ENCODE measurements around the gene PLEKHG1. TPM values are rescaled to one million over a fixed set of nuclear protein-coding genes. Genes with fewer than 3 reads are reported as not detected.

Gene PLEKHG1
- total RNA-seq, 1 donor from 2014 or later = 13.6 TPM

- no peaks in the 10 kb centered on the region for H3K36me3 ChIP-seq (ENCODE audit: control insufficient read depth in 3 of 3, insufficient read depth in 3 of 3, low read length in 3 of 3)
- no peaks in the 10 kb centered on the region for H3K4me1 ChIP-seq (ENCODE audit: control insufficient read depth in 3 of 3, insufficient read depth in 3 of 3, low read length in 3 of 3)
- no peaks in the 10 kb centered on the region for H3K9me3 ChIP-seq (ENCODE audit: control insufficient read depth in 3 of 3, low read length in 3 of 3)
- no peaks in the 10 kb centered on the region for H3K27me3 ChIP-seq (ENCODE audit: control insufficient read depth in 3 of 3, insufficient read depth in 3 of 3, low read length in 3 of 3)
- no peak overlapping the region for H3K9ac ChIP-seq (ENCODE audit: low read depth in 1 of 3, low read length in 3 of 3)
- H3K27ac ChIP-seq (ENCODE audit: low read depth, low read length) = no peak overlapping the region
- H3K4me3 ChIP-seq (ENCODE audit: low read length in 3 of 3) = no peak overlapping the region
These were observed 34.7 kb downstream of the PLEKHG1 start for GRCh38 chr6:150634176-150634963.

GRCh38 chr6:150634964-150635292 lies 35.2 kb downstream of the PLEKHG1 start:
- no peak overlapping the region for H3K4me3 ChIP-seq (ENCODE audit: low read length in 3 of 3)
- no peak overlapping the region for H3K9ac ChIP-seq (ENCODE audit: low read depth in 1 of 3, low read length in 3 of 3)
- no peaks in the 10 kb centered on the region for H3K9me3 ChIP-seq (ENCODE audit: control insufficient read depth in 3 of 3, low read length in 3 of 3)
- no peak overlapping the region for H3K27ac ChIP-seq (ENCODE audit: low read depth, low read length)
- no peaks in the 10 kb centered on the region for H3K4me1 ChIP-seq (ENCODE audit: control insufficient read depth in 3 of 3, insufficient read depth in 3 of 3, low read length in 3 of 3)
- no peaks in the 10 kb centered on the region for H3K27me3 ChIP-seq (ENCODE audit: control insufficient read depth in 3 of 3, insufficient read depth in 3 of 3, low read length in 3 of 3)
- H3K36me3 ChIP-seq (ENCODE audit: control insufficient read depth in 3 of 3, insufficient read depth in 3 of 3, low read length in 3 of 3) = no peaks in the 10 kb centered on the region

DNA sequence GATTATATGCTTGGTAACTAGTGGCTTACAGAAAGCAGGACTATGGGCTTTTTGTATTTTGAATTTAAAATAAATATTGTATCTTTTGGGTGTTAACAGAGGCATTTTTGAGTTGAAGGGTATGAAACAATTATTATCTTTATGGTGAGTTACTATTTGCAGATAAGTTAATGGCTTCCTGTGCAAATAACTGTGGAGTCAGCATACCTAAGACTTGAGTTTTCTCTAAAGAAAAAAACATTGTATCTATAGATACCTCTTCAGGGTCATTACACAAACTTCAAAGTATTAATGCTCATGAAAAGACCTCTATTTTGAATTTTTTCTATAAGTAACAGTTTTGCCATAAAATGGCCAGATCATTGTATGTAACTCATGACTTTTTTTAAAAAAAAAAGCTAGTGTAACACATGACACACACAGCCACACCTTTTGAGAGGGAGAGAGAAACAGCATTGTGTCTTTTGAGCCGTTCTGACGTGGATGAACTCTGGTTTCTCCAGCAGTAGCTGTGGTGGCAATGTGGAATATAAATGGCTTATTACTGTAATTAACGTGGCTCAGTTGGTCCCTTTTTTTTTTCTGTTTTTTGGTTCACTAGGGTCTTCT lies 36.3 kb downstream of the PLEKHG1 start:
- no peaks in the 10 kb centered on the region for H3K36me3 ChIP-seq (ENCODE audit: control insufficient read depth in 3 of 3, insufficient read depth in 3 of 3, low read length in 3 of 3)
- no peak overlapping the region for H3K9ac ChIP-seq (ENCODE audit: low read depth in 1 of 3, low read length in 3 of 3)
- no peaks in the 10 kb centered on the region for H3K4me1 ChIP-seq (ENCODE audit: control insufficient read depth in 3 of 3, insufficient read depth in 3 of 3, low read length in 3 of 3)
- H3K9me3 ChIP-seq (ENCODE audit: control insufficient read depth in 3 of 3, low read length in 3 of 3) = no peaks in the 10 kb centered on the region
- no peak overlapping the region for H3K4me3 ChIP-seq (ENCODE audit: low read length in 3 of 3)
- H3K27me3 ChIP-seq (ENCODE audit: control insufficient read depth in 3 of 3, insufficient read depth in 3 of 3, low read length in 3 of 3) = no peaks in the 10 kb centered on the region
- no peak overlapping the region for H3K27ac ChIP-seq (ENCODE audit: low read depth, low read length)

DNA sequence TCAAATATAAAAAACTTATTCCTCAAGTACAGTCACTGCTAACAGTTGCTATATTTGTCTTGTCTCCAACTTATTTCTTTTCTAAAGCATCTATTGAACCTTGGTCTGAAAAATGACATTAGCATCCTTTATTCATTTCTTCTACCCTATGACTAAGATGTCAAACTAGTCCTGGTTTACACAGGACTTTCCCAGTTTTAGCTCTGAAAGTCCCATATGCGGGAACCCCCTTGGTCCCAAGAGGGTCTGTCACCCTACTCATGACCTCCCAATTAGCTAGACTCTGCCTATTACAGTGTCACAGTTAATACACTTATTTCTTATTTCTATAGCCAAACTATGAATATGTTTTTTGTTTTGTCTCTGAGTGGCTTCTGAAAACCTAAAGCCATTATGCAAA lies 37.1 kb downstream of the PLEKHG1 start:
- H3K9me3 ChIP-seq (ENCODE audit: control insufficient read depth in 3 of 3, low read length in 3 of 3) = no peaks in the 10 kb centered on the region
- H3K27me3 ChIP-seq (ENCODE audit: control insufficient read depth in 3 of 3, insufficient read depth in 3 of 3, low read length in 3 of 3) = no peaks in the 10 kb centered on the region
- H3K36me3 ChIP-seq (ENCODE audit: control insufficient read depth in 3 of 3, insufficient read depth in 3 of 3, low read length in 3 of 3) = no peaks in the 10 kb centered on the region
- no peak overlapping the region for H3K4me3 ChIP-seq (ENCODE audit: low read length in 3 of 3)
- H3K9ac ChIP-seq (ENCODE audit: low read depth in 1 of 3, low read length in 3 of 3) = no peak overlapping the region
- H3K27ac ChIP-seq (ENCODE audit: low read depth, low read length) = no peak overlapping the region
- no peaks in the 10 kb centered on the region for H3K4me1 ChIP-seq (ENCODE audit: control insufficient read depth in 3 of 3, insufficient read depth in 3 of 3, low read length in 3 of 3)

GRCh38 chr6:150637266-150637665 lies 37.6 kb downstream of the PLEKHG1 start:
- Histone ChIP-seq H3K4me1 (ENCODE audit: control insufficient read depth in 3 of 3, insufficient read depth in 3 of 3, low read length in 3 of 3) (no peaks in the 10 kb centered on the region), H3K27me3 (ENCODE audit: control insufficient read depth in 3 of 3, insufficient read depth in 3 of 3, low read length in 3 of 3) (no peaks in the 10 kb centered on the region), H3K9me3 (ENCODE audit: control insufficient read depth in 3 of 3, low read length in 3 of 3) (no peaks in the 10 kb centered on the region), H3K36me3 (ENCODE audit: control insufficient read depth in 3 of 3, insufficient read depth in 3 of 3, low read length in 3 of 3) (no peaks in the 10 kb centered on the region), H3K27ac (ENCODE audit: low read depth, low read length) (no peak overlapping the region), H3K9ac (ENCODE audit: low read depth in 1 of 3, low read length in 3 of 3) (no peak overlapping the region), H3K4me3 (ENCODE audit: low read length in 3 of 3) (no peak overlapping the region)

DNA sequence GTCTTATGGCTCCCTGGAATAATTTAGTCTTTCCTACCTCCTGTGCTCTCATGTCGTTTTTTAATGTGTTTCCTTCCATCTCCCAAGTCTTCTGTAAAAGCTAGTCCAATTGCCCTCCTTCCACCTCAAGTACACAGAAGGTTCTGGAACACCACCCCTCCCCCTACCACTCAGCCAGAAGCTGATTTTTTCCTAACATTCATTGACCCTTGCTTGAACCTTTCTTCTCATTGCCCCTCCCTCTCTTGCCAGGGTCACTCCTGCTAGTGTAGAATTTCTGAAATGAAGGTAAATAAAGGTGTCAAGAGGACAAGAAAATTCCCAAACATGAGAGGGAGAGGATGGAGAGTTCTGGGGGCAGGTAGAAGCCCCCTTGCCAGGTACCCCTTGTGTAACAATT lies 38.6 kb downstream of the PLEKHG1 start:
- no peaks in the 10 kb centered on the region for H3K27me3 ChIP-seq (ENCODE audit: control insufficient read depth in 3 of 3, insufficient read depth in 3 of 3, low read length in 3 of 3)
- no peak overlapping the region for H3K4me3 ChIP-seq (ENCODE audit: low read length in 3 of 3)
- no peaks in the 10 kb centered on the region for H3K36me3 ChIP-seq (ENCODE audit: control insufficient read depth in 3 of 3, insufficient read depth in 3 of 3, low read length in 3 of 3)
- H3K9ac ChIP-seq (ENCODE audit: low read depth in 1 of 3, low read length in 3 of 3) = no peak overlapping the region
- H3K27ac ChIP-seq (ENCODE audit: low read depth, low read length) = no peak overlapping the region
- H3K4me1 ChIP-seq (ENCODE audit: control insufficient read depth in 3 of 3, insufficient read depth in 3 of 3, low read length in 3 of 3) = no peaks in the 10 kb centered on the region
- no peaks in the 10 kb centered on the region for H3K9me3 ChIP-seq (ENCODE audit: control insufficient read depth in 3 of 3, low read length in 3 of 3)

DNA sequence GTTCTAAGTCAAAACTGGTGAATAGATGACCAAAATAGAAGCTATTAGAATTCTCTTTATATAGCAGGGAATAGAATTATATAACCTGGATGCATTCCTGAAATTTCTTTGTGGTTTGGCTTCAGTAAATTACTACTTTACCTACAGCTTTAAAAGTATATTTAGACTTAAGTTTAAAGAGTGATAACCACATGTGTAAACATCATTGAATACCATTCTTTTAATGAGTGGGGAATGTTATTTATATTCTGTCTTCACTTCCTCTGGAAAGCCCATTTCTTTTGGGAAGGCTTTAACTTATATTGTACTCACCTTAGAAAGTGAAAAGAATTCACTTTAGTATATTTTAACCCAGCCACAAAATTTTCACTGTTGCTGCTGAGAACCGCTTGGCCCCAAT lies 39.1 kb downstream of the PLEKHG1 start:
- Histone ChIP-seq H3K9ac (ENCODE audit: low read depth in 1 of 3, low read length in 3 of 3) (no peak overlapping the region), H3K27ac (ENCODE audit: low read depth, low read length) (no peak overlapping the region), H3K36me3 (ENCODE audit: control insufficient read depth in 3 of 3, insufficient read depth in 3 of 3, low read length in 3 of 3) (no peaks in the 10 kb centered on the region), H3K4me3 (ENCODE audit: low read length in 3 of 3) (no peak overlapping the region), H3K9me3 (ENCODE audit: control insufficient read depth in 3 of 3, low read length in 3 of 3) (no peaks in the 10 kb centered on the region), H3K27me3 (ENCODE audit: control insufficient read depth in 3 of 3, insufficient read depth in 3 of 3, low read length in 3 of 3) (no peaks in the 10 kb centered on the region), H3K4me1 (ENCODE audit: control insufficient read depth in 3 of 3, insufficient read depth in 3 of 3, low read length in 3 of 3) (no peaks in the 10 kb centered on the region)

DNA sequence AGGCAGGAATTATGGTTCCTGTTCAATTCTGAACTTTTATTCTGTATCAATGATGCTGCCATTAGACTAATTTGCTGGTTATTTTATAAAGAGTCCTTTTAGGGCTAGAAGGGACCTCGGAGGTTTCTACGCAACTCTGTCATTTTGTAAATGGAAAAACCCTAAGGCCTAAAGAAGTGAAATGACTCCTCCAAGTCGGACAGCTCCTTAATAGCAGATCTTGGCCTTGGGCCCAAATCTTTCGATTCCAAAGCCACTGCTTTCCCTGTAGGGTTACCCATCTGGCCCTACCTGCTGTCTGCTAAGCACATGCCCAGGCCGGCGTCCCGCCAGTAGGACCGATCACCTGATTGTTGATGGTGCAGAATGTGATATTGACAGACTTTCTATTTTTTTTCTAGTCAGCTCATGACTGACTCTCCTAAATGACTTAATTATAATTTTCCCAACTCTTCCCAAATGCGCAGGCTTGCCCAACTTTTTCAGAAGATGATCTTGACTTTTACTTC lies 40.2 kb downstream of the PLEKHG1 start:
- Histone ChIP-seq H3K4me1 (ENCODE audit: control insufficient read depth in 3 of 3, insufficient read depth in 3 of 3, low read length in 3 of 3) (no peaks in the 10 kb centered on the region), H3K27me3 (ENCODE audit: control insufficient read depth in 3 of 3, insufficient read depth in 3 of 3, low read length in 3 of 3) (no peaks in the 10 kb centered on the region), H3K4me3 (ENCODE audit: low read length in 3 of 3) (no peak overlapping the region), H3K36me3 (ENCODE audit: control insufficient read depth in 3 of 3, insufficient read depth in 3 of 3, low read length in 3 of 3) (no peaks in the 10 kb centered on the region), H3K9ac (ENCODE audit: low read depth in 1 of 3, low read length in 3 of 3) (no peak overlapping the region), H3K27ac (ENCODE audit: low read depth, low read length) (no peak overlapping the region), H3K9me3 (ENCODE audit: control insufficient read depth in 3 of 3, low read length in 3 of 3) (no peaks in the 10 kb centered on the region)

DNA sequence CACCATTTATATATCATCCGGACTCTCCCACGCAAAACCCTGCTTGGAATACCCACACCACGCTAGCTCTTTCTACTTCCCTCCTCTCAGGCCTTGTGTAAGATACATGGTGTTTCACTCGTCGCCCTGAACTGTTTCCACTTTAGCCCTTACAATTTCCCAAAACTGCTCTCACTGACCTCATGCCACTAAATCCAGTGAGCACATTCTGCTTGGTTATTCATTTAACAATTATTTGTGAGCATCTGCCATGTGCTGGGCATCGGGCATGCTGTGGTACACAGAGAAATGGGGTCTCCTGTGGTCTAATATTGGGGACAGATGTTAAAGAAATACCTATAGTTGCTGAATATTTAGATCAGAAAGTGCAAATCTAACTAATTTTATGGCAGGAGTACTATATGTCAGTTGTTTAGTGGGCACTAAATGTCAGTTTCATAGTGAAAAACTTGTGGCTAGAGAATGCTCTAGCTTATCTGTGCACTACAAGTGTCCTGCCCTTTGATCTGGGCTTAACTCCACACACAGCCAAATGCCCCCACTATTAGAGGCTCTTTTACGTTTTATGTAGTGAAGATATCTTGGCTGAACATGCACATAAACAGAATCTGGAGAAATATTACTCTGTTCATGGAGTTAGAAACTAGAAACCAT lies 41.0 kb downstream of the PLEKHG1 start:
- Histone ChIP-seq H3K36me3 (ENCODE audit: control insufficient read depth in 3 of 3, insufficient read depth in 3 of 3, low read length in 3 of 3) (no peaks in the 10 kb centered on the region), H3K4me3 (ENCODE audit: low read length in 3 of 3) (no peak overlapping the region), H3K27ac (ENCODE audit: low read depth, low read length) (no peak overlapping the region), H3K9me3 (ENCODE audit: control insufficient read depth in 3 of 3, low read length in 3 of 3) (no peaks in the 10 kb centered on the region), H3K9ac (ENCODE audit: low read depth in 1 of 3, low read length in 3 of 3) (no peak overlapping the region), H3K4me1 (ENCODE audit: control insufficient read depth in 3 of 3, insufficient read depth in 3 of 3, low read length in 3 of 3) (no peaks in the 10 kb centered on the region), H3K27me3 (ENCODE audit: control insufficient read depth in 3 of 3, insufficient read depth in 3 of 3, low read length in 3 of 3) (no peaks in the 10 kb centered on the region)

All from skeletal muscle tissue (tissue), 4 donors.